Measurements from ENCODE around the gene STAT5A.
A peak's percentile ranks its signal among the peaks of the same experiment; 100 is the strongest.

STAT5A gene

GRCh38 chr17:42270170-42270535 lies 18.1 kb upstream of the STAT5A start:
- no peak for DNase-seq

- DNase-seq = no peak
These were observed 17.7 kb upstream of the STAT5A start for GRCh38 chr17:42270596-42270995.

DNA sequence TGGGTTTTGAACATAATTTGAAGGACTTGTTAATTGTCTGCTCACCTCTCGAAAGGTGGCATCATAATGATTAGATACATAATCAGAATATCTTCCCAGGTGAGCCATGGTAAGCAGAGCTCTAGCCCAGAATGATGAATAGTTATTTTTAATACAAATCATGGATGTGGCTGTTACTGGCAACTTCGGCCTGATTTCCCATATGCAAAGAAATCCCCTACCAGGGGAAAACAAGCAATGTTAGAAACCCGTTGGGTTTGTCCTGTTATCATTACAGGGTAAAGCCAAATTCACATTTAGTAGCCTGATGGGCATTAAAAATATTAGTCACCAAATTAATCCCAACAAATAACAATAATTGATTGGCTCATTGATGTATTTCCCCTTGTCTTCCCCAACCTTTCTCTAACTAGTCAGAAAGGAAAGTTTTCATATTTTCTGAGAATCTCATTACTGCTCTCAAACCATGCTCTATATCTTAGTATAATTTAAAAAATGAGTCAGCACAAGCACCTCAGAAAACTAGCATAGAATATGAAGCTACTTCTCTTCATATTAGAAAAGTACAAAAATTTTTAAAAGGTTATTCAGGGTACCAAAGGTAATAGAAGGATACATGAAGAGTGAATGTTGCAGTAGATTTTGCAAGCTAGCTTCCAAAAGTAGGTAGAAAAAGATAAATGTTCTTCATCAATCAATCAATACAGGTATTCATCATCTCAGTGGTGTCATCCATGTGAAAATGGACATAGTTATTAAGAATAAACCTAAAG lies 17.1 kb upstream of the STAT5A start:
- no peak for DNase-seq

DNA sequence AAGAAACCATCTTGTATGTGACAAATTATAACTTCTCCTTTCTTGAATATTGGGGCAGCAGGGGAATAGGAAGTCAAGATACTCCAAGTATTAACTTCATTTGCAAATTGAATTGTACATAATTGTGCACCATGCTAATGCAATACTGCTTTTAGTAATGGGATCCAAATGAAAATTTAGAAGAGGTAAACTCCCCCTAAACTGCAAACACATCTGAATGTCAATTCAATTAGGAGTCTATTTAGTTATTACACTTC lies 16.6 kb upstream of the STAT5A start:
- DNase-seq = no peak

- no peak for DNase-seq
These were observed 16.0 kb upstream of the STAT5A start for GRCh38 chr17:42272162-42272907.

DNA sequence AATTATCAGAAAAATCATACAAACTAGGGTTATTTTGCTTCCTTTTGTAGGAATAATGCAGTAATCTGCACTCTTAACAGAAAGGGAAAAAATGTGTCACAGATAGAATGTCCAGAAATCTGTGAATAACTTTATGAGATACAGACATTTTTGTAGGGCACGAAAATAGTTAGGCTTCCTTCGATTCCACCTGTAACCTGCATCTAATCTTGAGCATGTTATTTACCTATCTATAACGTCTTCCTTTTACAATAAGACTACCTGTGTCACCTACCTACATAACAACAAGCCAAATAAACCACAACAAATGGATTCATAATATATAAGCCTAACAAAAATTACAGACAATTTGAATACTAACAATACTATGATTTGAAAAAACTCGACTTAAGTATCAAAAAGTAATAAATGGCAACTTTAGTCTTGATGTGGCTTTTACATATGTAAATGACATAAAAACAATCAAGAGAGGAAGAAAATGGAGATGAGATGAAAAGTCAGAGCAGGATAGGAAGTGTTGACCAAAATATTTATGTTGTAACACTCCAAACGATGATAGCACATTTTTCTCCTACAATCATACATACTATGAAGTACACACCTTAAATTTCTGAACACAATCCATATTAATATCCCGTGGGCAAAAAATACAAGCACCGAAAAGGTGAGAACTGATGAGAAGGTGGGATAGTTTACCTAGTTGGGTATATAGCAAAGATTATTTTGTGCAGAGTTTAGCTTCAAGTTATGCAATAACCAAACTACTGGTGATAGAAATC lies 14.6 kb upstream of the STAT5A start:
- no peak for DNase-seq

- no peak for DNase-seq
These were observed 14.1 kb upstream of the STAT5A start for GRCh38 chr17:42274253-42274542.

DNA sequence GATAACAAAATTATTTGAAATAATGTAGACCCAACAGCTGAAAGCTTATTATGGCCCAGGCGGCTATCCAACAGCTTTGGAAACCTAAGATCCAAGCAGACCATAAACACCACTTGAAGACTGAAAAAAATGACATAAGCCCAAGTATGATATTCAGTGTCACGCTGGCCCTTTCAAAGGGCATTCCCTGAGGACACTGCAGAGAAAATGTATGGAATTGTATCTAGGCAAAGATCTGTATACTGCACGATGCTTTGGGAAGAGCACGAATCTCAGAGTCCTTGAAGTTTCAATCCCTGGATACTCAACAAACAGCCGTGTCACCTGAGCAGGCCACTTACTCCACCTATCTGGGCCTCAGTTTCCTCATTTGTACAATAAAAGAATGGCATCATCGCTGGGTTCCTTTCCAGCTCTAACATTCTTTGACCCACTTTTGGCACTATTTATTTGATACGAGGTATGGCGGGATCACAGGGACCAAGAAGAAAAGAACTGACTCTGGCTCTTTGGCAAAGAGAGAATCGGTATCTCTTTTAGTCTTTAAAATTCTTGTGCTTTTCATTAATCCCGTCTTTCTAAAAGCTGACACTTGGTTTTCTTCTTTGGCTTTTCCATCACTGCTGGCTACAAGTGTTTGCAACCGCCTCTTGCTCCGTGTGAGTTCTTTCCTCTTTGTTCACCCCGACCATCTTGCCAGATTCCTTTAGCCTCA lies 13.3 kb upstream of the STAT5A start:
- no peak for DNase-seq

DNA sequence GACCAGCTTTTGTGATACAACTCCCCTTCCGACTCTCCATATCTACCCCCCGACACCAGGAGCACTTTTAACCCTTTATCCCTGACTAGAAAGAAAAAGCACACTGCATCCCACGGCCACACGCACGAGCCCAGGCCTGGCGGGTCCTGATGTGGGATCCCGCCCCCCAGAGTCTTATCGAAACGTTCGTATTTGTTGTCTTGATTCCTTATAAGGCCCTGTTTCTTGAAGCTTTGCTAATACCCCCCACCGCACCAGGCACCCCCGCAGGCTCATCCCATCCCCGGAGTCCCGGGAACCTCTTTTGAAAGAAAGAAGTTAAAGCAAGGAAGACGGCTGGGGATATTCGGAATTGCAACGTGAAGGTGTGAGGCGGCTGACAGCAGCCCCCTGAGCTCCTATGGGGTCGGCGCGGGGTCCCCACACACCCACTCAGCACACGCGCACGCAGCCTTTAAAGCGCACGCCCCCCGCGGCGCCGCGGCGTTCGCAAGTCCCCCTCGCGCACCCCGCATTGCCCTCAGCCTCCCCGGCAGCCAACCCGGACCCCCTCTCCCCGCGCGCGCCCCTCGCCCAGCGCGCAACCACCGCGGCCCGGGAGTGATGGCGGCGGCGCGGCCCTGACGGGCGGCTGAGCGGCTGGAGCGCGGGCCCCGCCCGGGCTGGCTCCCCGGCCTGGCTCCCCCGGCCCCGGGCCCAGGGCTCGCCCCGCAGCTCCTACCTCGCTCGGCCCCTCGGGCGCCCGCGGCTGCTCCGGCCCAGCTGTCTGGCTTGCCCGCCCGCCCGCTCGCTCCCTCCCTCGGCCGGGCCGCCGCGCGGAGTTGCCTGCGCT lies 12.6 kb upstream of the STAT5A start:
- DNase-seq = peak; percentile 76

DNA sequence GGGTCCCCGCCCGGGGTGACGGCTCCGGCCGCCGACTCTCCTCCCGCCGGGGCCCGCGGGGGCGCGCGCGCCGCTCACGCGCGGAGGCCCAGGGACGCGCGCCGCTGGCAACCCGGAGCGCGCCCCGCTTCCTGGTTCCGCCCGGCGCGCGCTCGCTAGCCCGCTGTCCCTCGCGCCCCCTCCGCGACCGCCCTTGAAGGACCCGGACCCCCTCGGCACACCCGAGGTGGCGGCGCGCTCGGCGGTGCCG lies 12.0 kb upstream of the STAT5A start, which contains the start of gene STAT5B:
Gene STAT5B (minus strand): TSS at position 33 of the 250 bp plus-strand sequence. CDS start 44,264 bp downstream, outside the sequence.
- DNase-seq = peak; percentile 73

DNA sequence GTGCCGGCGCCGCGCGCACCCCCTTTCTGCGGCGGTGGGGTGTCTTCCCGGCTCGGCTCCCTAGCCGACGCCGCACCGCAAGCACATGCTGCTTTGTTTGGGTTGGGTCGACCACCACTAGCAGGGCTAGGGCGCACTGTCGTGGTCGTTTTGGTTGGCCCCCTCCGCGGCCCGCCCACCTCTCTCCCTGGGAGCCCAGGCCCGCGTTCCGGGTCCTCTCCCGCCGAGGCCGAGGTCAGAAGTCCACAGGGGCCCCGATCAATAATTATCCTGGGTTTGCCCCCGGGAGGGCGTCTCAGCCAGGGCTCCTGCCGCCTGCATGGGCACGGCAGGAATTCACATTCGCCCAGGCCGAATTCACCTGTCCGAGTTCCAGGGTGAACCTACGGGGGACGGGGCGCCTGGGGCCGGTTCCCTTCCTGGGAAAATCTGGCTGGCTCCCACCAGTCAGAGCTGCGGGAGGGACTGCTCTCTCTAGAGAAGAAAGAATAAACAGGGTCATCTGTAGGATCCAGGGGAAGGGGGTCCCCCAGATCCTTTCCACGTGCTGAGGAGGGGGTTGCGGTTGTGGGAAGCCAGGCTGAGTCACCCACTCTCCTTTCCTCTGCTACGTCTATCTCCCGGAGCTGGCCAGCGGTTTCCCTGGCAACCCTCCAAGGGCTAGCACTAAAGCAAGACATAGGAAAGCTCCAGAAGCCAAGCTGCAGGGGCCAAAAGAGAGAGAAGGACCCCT lies 11.5 kb upstream of the STAT5A start:
- peak; percentile 78 for DNase-seq

- DNase-seq = no peak
These were observed 11.0 kb upstream of the STAT5A start for GRCh38 chr17:42277342-42277712.

DNA sequence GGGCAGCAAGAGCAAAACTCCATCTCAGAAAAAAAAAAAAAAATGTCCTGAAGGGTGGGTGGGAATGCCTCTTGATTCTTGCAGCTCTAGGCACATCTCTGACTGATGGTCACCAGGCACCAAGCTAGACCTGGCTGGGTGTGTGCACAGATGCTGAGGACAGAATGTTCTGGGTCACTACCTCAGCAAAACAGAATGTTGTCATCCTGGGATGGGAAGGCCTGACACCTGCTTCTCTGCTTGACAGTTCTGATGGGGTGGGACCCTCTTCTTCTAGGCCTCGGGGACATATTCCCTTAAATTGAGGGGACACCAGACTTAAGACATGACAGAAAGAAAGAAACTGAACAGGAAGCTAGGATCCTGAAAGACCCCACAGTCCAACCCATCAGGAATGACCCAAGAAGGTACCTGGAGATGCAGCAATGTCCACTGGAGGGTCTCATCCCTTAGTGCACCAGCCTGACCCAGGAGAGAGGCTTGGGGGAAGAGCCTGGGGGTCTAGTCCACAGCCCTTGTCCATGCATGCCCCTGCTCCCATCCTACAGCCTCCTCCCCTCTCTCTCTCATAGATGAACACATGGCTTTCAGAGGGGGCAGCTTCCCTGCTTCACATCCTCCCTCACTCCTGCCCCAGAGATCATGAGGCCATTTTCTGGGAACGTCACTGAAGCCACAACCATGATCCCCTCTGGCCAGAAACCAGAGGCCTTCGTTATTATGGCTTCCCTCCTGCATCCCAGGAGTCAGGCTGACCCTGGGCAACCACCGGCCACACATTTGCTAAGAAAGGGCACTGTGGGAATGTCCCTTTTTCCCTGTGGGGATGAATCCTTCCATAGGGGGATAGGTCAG lies 8.3 kb upstream of the STAT5A start:
- no peak for DNase-seq

GRCh38 chr17:42281571-42282096 lies 6.7 kb upstream of the STAT5A start:
- no peak for DNase-seq

DNA sequence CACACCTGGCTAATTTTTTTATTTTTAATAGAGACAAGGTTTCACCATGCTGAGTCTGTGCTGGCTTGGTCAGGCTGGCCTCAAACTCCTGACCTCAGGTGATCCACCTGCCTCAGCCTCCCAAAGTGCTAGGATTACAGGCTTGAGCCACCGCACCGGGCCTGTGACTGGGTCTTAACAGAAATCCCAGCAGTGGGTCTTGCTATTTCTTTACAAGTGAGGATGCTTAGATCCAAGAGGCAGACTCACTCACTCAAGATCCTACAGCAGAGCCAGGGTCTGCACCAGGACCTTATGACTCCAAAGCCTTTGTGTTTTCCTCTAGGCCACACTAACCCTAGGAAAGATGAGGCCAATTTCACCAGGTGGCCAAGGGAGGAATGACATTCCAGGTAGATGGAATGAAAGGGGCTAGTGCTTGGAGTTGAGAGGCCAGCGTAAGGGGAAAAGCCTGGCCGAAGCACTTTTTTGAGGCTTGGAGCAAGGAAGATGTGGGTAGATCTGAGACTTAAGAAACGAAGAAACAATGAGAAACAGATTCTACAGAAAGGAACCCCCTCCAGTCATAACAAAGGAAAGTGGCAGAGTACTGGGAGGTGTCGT lies 5.7 kb upstream of the STAT5A start:
- DNase-seq = no peak

DNA sequence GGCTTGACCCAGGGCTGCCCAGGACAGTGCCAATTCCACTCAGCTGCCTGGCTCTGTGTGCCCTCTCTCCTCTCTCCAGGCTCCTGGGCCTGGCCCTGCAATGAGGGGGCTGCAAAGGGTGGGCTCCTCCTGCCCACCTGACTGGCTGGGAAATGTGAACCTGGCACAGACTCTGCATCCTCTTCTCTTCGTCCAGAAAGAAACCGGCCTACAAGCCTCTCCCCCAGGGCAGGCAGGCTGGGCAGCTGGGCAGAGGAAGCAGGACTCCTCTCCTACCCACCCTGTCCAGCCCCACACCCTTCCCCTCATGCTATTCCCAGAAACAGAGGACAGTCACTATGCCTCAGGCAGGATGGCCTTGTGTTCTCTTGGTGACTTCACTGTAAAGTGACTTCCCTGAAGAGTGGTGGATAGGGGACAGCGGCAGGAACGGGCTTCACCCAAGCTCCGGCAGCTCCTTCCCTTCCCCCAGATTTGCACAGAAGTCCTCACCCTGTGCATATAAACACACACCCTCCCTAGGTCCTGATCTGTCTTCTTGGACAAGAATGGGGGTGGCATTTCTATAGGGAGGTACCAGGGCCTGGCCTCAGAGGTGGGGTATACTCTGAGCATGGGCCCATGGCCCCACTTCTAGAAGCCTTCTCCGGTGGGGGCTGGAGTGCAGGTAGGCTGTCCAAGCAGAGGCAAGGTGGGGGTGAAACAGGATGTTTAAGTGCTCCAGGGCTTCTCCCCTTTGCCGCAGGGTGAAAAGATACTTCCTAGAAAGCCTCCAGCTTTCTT lies 4.9 kb upstream of the STAT5A start:
- DNase-seq = no peak

GRCh38 chr17:42284024-42284369 lies 4.3 kb upstream of the STAT5A start:
- DNase-seq = no peak

GRCh38 chr17:42284566-42284965 lies 3.7 kb upstream of the STAT5A start:
- no peak for DNase-seq

DNA sequence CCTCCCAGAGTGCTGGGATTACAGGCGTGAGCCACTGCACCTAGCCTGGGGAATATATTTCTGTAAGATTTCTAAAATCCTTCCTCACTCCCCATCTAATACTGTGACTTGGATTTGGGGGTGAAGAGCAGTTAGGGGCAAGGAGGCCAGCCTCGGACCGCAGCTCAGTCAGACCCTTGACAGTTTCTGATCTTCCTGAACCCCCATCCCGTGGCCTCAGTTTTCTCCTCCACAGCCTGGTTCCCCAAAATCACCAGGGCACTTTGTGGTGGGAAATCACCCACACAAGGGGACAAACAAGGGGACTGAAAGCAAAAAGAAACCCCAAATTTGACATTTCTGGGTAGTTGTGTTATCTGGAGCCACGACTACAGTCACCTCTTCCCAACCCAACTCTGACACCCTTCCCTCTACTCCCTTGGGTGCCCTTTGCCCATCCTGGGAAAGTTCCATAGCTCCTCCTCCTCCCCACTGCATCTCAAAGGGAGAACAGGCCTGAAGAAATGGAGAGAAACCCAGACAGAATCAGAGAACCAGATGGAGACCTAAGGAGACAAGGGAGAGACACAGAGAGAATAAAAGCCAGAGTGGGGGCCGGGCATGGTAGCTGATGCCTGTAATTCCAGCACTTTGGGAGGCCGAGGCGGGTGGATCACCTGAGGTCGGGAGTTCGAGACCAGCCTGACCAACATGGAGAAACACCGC lies 2.8 kb upstream of the STAT5A start:
- DNase-seq = no peak
